IMR-90 (cell line): ENCODE data around the gene ARMH4. TPM values are rescaled to one million over a fixed set of nuclear protein-coding genes. Genes with fewer than 3 reads are reported as not detected.

ENCODE experiments used
- ATAC-seq: fragments of 200-7000 bp; cut with Tn5 transposase; 2 replicates; pipeline ENCODE4 v1.9.1; 2020; ENCODE audit warnings: low read depth, mild to moderate bottlenecking, moderate library complexity
- BruUV-seq: library from RNA; stranded (reverse); fragments of 400-500 nt; replicated peaks from 2 replicates; lab custom pipeline; 2021; lab: Mats Ljungman, UMichigan
- CTCF ChIA-PET: fragments of 300-600 bp; formaldehyde crosslinking; extraction: SDS; loops from one replicate; lab custom pipeline; 2021; ENCODE audit warnings: antibody characterized with exemption; lab: Yijun Ruan, JAX
- POLR2A ChIA-PET: fragments of 300-600 bp; sonication (Branson Sonifier 250); formaldehyde crosslinking; loops from one replicate; lab custom pipeline; 2022; ENCODE audit warnings: antibody characterized with exemption; ENCODE audit not compliant: unreplicated experiment; lab: Charles Lee
- DNase-seq: peaks from one replicate; pipeline ENCODE4 v3.0.0; 2013
- H2AFZ ChIP-seq: replicated peaks from 2 replicates; pipeline ENCODE3; 2013; ENCODE audit warnings: low read length, mild to moderate bottlenecking; ENCODE audit not compliant: poor library complexity
- H2AK5ac ChIP-seq: 2 replicates; pipeline ENCODE4 v1.6.1; 2013; ENCODE audit warnings: low read depth, low read length, inconsistent platforms
- H2AK9ac ChIP-seq: replicated peaks from 2 replicates; pipeline ENCODE3; 2013; ENCODE audit warnings: mild to moderate bottlenecking, low read depth, low read length, moderate library complexity; ENCODE audit not compliant: poor library complexity
- H2BK120ac ChIP-seq: 2 replicates; pipeline ENCODE4 v1.6.1; 2013; ENCODE audit warnings: low read depth, low read length, inconsistent platforms
- H2BK15ac ChIP-seq: 3 replicates; pipeline ENCODE4 v1.6.1; 2013; ENCODE audit warnings: low read depth, low read length, inconsistent platforms
- H2BK20ac ChIP-seq: 2 replicates; pipeline ENCODE4 v1.6.1; 2013; ENCODE audit warnings: low read depth, mild to moderate bottlenecking, inconsistent platforms, low read length, moderate library complexity
- H2BK5ac ChIP-seq: 2 replicates; pipeline ENCODE4 v1.6.1; 2013; ENCODE audit warnings: mild to moderate bottlenecking, low read depth, low read length, inconsistent platforms; ENCODE audit not compliant: poor library complexity, severe bottlenecking
- H3K14ac ChIP-seq: replicated peaks from 2 replicates; pipeline ENCODE4 v1.6.1; 2013; ENCODE audit warnings: low read depth, low read length, inconsistent platforms
- H3K18ac ChIP-seq: 2 replicates; pipeline ENCODE4 v1.6.1; 2013; ENCODE audit warnings: low read depth, low read length, control low read depth
- H3K23ac ChIP-seq: 2 replicates; pipeline ENCODE4 v1.6.1; 2013; ENCODE audit warnings: low read depth, low read length, inconsistent platforms
- H3K27ac ChIP-seq: 2 replicates; pipeline ENCODE4 v1.5.1; 2013; ENCODE audit warnings: mild to moderate bottlenecking, control low read depth, low read length; ENCODE audit not compliant: insufficient read depth
- H3K27me3 ChIP-seq: 2 replicates; pipeline ENCODE4 v1.6.1; 2013; ENCODE audit warnings: low read length; ENCODE audit not compliant: control insufficient read depth, insufficient read depth
- H3K36me3 ChIP-seq: 2 replicates; pipeline ENCODE4 v1.6.1; 2013; ENCODE audit warnings: low read length, mixed read lengths; ENCODE audit not compliant: control insufficient read depth, insufficient read depth
- H3K4ac ChIP-seq: 2 replicates; pipeline ENCODE4 v1.6.1; 2013; ENCODE audit warnings: low read depth, low read length, inconsistent platforms
- H3K4me1 ChIP-seq: 2 replicates; pipeline ENCODE4 v1.6.1; 2013; ENCODE audit warnings: low read length, mixed read lengths; ENCODE audit not compliant: control insufficient read depth, insufficient read depth
- H3K4me2 ChIP-seq: 2 replicates; pipeline ENCODE4 v1.6.1; 2013; ENCODE audit warnings: low read depth, mild to moderate bottlenecking, control low read depth, low read length, moderate library complexity
- H3K4me3 ChIP-seq: 2 replicates; pipeline ENCODE4 v1.5.1; 2013; ENCODE audit warnings: low read depth, mild to moderate bottlenecking, control low read depth, low read length, moderate library complexity; ENCODE audit not compliant: insufficient read depth
- H3K56ac ChIP-seq: 2 replicates; pipeline ENCODE4 v1.6.1; 2013; ENCODE audit warnings: low read length, inconsistent platforms; ENCODE audit not compliant: insufficient read depth; ENCODE audit errors: extremely low read depth
- H3K79me1 ChIP-seq, 2 experiments: 2 replicates each; pipeline ENCODE4 v1.6.1; 2013; ENCODE audit warnings: low read length in 2 of 2, inconsistent platforms in 1 of 2, low read depth in 1 of 2
- H3K9ac ChIP-seq: 2 replicates; pipeline ENCODE4 v1.6.1; 2013; ENCODE audit warnings: low read depth, low read length, control low read depth
- H3K9me1 ChIP-seq: 2 replicates; pipeline ENCODE4 v1.6.1; 2013; ENCODE audit warnings: low read length, inconsistent platforms; ENCODE audit not compliant: insufficient read depth
- H3K9me3 ChIP-seq: 2 replicates; pipeline ENCODE4 v1.6.1; 2013; ENCODE audit warnings: low read length; ENCODE audit not compliant: control insufficient read depth, insufficient read depth
- H4K20me1 ChIP-seq: 2 replicates; pipeline ENCODE4 v1.6.1; 2013; ENCODE audit warnings: low read length, inconsistent platforms; ENCODE audit not compliant: insufficient read depth
- H4K5ac ChIP-seq: 2 replicates; pipeline ENCODE4 v1.6.1; 2013; ENCODE audit warnings: mild to moderate bottlenecking, low read depth, low read length, control low read depth
- H4K8ac ChIP-seq, 2 experiments: 2 replicates each; pipeline ENCODE4 v1.6.1; 2013; ENCODE audit warnings: low read depth in 2 of 2, low read length in 2 of 2, control low read depth in 1 of 2, inconsistent platforms in 1 of 2
- H4K91ac ChIP-seq: 2 replicates; pipeline ENCODE4 v1.6.1; 2013; ENCODE audit warnings: low read depth, low read length, inconsistent platforms; ENCODE audit not compliant: insufficient read depth
- CHD1 ChIP-seq: IDR thresholded peaks from 2 replicates; pipeline ENCODE4 v1.6.1; 2012; ENCODE audit warnings: low read depth, low read length, improper control_type of control experiment
- dilution Hi-C: fragments of 300-500 bp; cut with HindIII; formaldehyde crosslinking; loops from one replicate; pipeline ENCODE4 v1.14.3; 2018; ENCODE audit warnings: low sequenced_read_pairs; ENCODE audit not compliant: unreplicated experiment
- in situ Hi-C: fragments of 300-500 bp; cut with MboI; formaldehyde crosslinking; loops from 3 replicates; pipeline ENCODE4 v1.14.3; 2019; ENCODE audit warnings: low sequenced_read_pairs, inconsistent platforms, mixed read lengths
- intact Hi-C: fragments of 100-400 bp; cut with micrococcal nuclease; formaldehyde crosslinking; loops from 2 replicates; pipeline ENCODE4 v1.10.0; 2022
- polyA plus RNA-seq, 3 experiments: library from polyadenylated mRNA; depleted of rRNA; stranded (reverse); fragments of >200 nt; gene quantifications; 2 replicates each; pipeline ENCODE4 v1.2.3, GENCODE V29; 2012; ENCODE audit warnings: low replicate concordance in 1 of 3
- total RNA-seq: library from RNA; depleted of rRNA; stranded (reverse); fragments of >200 nt; gene quantifications from 2 replicates; pipeline ENCODE4 v1.2.3, GENCODE V29; 2012

Gene ARMH4
- total and polyA plus RNA-seq, 2 of the 4 experiments (the other 2 are of a cell fraction) = 4.6 to 5.6 TPM

DNA sequence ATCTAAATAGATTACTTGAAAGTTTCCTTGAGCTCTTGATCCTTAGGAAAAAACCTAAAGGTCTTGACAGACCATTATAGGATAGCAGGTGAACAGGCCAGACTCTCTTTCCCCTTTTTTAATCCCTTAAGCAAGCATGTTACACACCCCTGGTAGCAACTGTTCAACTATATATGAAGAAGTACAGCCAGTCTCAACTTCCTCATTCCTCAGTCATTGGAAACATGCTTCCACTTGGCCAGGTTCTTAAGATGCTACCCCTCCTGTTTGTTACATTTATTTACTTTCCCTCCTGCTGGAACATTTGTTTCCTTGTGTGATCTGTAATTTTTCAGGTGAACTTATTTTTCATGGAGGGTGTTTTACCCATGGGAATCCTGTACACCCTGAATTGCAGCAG, 124.1 kb downstream of the ARMH4 start:
- Histone ChIP-seq H3K27me3 (no peaks in the 10 kb centered on the region), H2AK9ac (no peak overlapping the region), H3K4me2 (no peak overlapping the region), H3K4ac (no peak overlapping the region), H2AFZ (no peak overlapping the region), H4K91ac (no peak overlapping the region), H3K23ac (no peak overlapping the region), H2BK20ac (no peak overlapping the region), H3K9ac (no peak overlapping the region), H3K9me1 (no peaks in the 10 kb centered on the region), H4K8ac (no peak overlapping the region), H3K4me1 (no peaks in the 10 kb centered on the region), H3K9me3 (no peaks in the 10 kb centered on the region), H3K36me3 (no peaks in the 10 kb centered on the region), H4K5ac (no peak overlapping the region), H2BK15ac (no peak overlapping the region), H3K18ac (no peak overlapping the region), H2BK120ac (no peak overlapping the region), H3K79me1 (no peaks in the 10 kb centered on the region), H3K56ac (no peak overlapping the region), H3K14ac (no peak overlapping the region), H4K20me1 (no peaks in the 10 kb centered on the region), H2AK5ac (no peak overlapping the region), H2BK5ac (no peak overlapping the region), H3K4me3 (no peak overlapping the region), H3K27ac (no peak overlapping the region)
- BruUV-seq = no TSS peak
- dilution Hi-C loops (no loop called here), intact Hi-C loops (no loop called here), in situ Hi-C loops (no loop called here)
- DNase-seq (no peak), ATAC-seq (no peak)
- ChIA-PET POLR2A (no interaction called here), CTCF (no interaction called here)
- no peak for TF ChIP-seq CHD1
